GM18502 (cell line): ENCODE results near the gene HM13.
"Not testable (repeated sequence)": the region's sequence is repeated elsewhere in the genome, so short reads cannot be mapped to it uniquely, and the experiment has no call there.

Source experiments
- ATAC-seq: cut with Tn5 transposase; IDR thresholded peaks from one replicate; pipeline ENCODE4 v1.9.1; 2021; ENCODE audit warnings: mild to moderate bottlenecking; ENCODE audit not compliant: unreplicated experiment, poor library complexity

The HM13 gene

DNA sequence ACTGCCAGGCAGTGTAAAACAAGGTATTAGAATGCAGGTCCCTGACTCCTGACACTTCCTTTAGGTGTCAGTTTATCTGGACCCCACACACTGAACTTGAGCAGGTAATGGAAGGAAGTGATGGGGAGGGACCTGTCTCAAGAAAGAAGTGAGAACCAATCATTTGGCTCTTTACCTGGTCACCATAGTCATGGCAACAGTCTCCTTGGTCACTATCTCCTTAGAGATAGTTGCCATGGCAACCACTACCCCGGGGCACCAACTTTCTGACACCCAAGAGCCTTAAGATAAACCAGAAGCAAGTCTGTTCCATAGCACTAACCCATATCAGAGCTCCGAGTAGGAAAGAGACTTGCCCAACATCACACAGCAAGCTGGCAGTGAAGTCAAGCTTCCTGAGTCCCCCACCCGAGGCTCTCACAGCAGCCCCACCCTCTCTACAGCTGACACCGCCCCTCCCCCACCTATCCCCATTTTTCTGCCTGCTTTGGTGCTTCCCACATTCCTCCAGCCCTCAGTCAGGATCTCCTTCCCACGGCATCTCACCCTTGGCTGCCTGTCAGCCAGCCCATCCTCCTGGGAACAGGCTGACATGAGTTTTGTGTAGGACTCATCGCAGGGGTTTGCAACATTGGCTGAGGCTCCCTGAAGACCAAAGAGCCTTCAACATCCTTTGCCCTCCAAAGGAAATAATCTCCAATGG lies 16.3 kb upstream of the HM13 start:
- no peak for ATAC-seq

DNA sequence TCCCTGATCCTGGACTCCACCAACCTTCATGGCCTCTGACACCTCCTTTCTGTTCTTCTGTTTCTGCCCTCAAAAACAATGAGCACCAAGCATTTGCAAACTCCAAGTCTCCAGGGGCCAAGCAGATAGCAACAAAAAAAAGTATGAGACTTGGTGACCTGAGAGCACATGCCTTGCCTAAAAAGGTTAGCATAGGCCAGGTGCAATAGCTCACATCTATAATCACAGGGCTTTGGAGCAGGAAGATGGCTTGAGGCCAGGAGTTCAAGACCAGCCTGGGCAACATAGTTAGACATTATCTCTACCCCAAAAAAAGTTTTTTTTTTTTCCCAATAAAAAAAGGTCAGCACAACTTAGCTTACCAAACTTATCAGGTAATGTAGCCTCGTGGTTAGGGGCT lies 13.7 kb upstream of the HM13 start:
- ATAC-seq: no peak

DNA sequence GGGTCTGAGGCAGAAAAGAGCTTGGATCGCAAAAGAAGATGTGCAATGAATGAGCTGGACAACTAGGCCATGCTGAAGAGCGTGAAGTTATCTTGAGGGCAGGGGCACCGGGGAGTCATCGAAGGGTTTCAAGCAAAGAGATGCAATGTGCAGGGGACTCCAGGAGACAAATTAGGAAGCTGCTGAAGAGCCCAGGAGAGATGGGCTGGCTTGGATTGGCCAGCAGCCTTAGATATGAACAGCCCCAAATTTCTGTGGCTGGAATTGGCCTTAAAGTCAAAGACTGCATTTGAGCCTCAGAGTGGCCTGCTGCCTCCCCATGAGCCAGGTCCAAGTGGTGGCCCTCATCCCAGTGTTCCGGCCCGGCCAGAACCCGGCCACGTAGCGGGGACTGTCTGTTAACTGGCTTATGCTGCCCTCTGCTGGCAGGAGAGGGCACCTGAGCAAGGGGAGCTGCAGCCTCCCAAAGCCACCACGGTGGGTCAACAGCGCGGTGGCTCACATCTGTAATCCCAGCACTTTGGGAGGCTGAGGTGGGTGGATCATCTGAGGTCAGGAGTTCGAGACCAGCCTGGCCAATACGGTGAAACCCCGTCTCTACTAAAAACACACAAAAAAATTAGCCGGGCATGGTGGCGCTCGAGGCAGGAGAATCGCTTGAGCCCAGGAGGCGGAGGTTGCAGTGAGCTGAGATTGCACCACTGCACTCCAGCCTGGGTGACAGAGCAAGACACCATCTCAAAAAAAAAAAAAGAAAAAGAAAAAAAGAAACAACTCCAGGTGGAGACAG lies 11.2 kb upstream of the HM13 start:
- peak; percentile 98 for ATAC-seq

DNA sequence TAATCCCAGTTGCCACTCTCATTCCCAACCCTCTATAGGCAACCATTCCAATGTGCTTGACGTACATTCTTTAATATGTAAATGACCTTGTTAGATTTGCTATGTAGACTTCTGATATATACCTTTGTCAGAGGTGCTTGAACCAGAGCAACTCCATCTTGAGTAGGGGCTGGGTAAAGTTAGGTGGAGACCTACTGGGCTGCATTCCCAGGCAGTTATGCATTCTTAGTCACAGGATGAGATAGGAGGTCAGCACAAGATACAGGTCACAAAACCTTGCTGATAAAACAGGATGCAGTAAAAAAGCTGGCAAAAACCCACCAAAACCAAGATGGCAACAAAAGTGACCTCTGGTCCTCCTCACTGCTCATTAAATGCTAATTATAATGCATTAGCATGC lies 8.3 kb upstream of the HM13 start:
- ATAC-seq: no peak

DNA sequence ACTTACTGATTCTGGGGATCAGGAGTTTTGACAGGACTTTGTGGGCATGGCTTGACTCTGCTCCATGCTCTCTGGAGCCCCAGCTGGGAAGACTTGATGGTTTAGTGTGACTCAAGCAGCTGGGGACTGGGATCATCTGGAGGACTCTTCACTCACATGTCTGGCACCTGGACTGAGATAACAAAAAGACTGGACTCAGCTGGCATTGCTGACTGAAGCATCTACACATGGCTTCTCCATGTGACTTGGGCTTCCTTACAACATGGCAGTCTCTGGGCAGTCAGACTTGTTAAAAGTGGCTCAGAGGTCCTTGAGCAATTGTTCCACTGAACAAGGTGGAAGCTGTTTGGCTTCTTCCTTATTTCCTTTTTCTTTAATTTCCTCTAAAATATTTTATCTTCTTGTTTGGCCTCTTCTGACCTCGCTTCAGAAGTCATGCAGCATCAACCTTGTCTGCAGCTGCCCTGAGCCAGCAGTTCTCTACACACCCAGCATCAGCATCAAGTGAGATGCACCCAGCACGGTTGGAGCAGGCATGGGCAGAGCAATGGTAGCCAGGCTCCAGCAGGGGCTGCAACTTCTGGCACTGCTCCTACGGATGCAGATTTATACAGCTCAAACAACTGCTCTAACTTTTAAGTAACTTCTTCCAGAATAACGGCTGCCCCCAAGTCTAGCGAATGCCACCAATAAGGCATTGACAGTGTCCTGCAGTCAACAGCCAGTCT lies 5.6 kb upstream of the HM13 start:
- no peak for ATAC-seq

DNA sequence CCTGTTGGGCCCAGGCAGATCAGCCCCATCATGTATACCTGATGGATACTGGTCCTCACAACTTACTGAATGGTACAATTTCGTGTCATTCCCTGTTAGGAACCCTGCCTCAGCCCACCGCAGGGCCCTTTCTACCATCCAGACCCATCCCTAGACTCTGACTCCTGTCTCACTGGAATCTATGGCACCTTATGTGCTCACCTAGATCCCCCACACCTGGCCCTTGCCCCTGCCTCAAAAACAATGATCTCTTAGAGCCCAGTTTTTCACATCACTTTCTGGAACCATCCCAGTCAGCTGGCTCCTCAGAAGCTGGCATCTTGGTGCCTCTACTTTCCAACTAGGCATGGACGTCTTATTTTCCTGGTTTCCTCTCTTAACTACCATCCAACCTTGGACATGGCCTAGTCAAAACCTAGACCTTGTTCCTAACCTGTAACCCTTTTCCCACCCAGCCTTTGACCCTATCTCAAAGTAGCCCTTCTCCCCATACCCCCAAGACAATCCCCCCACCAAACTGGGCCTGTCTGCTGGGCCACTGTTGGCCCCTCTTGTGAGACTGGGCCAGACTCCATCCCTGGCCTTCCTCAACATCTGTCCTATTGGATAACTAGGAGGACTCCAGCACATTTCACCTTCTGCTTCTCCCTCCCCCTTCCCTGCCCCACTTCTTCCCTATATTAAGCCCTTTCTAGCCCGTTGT lies 981 bp downstream of the HM13 start:
- ATAC-seq: peak; percentile 4

DNA sequence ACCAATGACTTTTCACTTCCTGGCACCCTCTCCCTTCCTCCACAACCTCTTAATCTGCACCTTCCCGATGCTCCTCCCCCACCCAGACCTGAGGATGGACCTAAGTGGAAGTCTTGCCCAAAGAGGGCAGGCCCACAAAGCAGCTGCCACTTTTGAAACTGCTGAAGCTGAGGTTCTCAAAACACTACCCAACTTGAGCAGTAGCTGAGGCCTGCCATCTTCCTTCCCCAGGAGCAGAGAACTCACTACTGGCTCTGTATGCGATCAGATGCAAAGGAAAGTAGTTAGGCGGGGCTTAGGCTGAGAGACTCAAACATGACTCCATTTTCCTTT lies 1.5 kb downstream of the HM13 start:
- ATAC-seq: no peak

DNA sequence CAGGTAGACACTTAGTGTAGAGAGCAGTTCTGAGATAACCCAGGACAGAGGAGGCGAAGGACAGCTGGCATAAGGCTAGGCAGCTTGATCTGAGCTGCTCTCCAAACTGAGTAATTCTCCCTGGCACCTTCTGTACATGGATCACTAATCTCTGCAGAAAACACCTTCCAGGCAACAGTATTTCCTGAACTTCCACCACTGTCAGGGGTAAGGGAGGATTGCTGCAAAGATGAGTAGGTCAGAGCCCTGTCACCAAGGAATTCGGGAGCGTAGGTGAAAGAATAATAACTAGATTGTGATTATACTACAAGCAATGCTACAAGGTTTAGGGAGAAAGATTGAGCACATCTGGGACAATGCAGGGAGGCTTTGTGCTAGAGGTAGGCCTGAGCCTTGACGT lies 1.9 kb downstream of the HM13 start:
- ATAC-seq: no peak

DNA sequence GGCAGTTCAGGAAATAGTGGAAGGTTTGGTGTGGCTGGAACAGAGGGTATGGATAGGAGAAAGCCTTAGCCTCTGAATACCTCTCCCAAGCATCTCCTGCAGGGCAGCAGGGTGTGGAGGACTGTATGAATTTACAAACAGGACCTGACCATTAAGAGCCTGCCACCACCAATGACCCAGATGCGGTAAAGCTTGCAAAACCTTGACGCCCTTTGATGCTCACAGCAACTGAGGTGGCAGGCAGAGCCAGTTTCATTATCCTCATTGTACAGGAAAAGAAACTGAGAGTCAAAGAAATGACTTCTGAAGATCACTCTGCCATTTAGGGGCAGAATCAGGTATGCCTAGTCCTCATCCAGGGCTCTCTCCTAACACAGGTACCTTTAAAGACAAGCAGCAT lies 2.4 kb downstream of the HM13 start:
- ATAC-seq: no peak

DNA sequence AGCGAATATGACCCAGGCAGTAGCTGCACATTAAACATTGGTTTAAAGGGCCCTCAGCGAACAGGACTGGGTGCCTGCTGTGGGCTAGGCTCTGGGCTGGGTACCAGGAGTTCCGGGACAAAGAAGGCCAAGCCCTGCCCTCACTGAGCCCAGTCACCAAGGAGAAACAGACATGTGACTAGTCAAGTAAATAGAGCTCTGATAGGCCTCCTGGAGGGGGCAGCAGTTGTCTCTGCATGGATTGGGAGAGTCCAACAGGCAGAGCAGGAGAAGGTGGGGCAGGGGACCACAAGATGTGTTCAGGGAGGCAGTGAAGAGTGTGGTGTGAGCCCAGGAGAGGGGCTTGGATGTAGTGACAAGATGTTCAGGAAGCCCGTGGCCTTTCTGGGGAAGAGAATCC lies 3.1 kb downstream of the HM13 start:
- ATAC-seq: no peak

DNA sequence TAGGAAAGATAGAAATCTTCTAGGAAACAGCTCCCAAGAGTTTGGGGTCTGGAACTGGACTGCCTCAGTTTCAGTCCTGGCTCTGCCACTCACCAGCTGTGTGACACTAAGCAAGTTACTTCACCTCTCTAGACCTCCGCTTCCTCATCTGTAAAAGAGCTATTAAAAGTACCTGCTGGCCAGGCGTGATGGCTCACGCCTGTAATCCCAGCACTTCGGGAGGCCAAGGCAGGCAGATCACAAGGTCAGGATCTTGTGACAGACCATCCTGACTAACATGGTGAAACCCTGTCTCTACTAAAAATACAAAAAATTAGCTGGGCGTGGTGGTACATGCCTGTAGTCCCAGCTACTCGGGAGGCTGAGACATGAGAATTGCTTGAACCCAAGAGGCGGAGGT lies 7.0 kb downstream of the HM13 start:
- not testable (repeated sequence) for ATAC-seq

DNA sequence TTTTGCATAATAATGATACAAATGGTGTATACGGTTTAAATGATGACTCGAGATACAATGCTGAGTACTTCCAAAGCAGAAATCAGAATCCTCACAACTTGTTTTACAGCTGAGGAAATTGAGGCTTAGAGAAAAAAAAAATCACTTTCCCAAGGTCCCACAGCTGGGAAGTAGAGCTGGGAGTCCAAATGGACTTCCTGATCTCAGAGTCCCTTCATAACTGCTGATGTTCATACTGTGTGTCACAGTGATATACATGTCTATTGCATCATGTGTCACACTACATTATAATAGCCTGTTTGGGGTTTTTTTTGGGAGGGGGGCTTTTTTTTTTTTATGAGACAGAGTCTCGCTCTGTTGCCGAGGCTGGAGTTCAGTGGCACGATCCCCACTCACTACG lies 8.5 kb downstream of the HM13 start:
- no peak for ATAC-seq

DNA sequence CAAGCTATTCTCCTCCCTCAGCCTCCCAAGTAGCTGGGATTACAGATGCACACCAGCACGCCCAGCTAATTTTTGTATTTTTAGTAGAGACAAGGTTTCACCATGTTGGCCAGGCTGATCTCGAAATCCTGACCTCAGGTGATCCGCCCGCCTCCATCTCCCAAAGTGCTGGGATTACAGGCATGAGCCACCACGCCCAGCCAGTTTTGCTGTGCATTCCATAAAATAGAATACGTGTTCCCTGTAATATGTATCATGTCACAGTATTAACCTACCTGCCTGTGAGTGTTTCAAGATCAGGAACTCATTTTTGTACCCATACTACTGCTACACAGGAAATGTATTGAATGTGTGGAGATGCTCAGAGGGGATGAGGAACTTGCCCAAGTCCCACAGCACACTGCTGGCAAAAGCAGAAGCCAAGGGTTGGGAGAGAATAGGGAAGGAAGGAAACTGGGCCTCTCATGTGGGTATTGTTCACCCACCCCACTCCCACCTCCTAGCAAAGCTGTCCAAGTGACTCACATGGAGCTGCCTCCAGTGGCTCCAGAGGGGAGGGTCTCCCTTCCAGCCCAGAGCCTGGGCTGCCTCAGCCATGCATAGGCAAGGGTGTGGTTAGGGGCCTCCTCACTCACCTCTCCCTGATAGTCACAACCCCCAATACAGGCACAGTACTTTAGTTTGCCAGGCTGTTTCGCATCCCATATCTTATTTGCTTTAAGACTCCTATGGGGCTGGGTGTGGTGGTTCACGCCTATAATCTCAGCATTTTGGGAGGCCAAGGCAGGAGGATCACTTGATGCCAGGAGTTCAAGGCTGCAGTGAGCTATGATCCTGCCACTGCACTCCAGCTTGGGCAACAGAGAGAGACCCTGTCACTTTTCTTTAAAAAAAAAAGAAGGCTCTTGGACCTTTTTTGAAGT lies 9.4 kb downstream of the HM13 start:
- no peak for ATAC-seq

DNA sequence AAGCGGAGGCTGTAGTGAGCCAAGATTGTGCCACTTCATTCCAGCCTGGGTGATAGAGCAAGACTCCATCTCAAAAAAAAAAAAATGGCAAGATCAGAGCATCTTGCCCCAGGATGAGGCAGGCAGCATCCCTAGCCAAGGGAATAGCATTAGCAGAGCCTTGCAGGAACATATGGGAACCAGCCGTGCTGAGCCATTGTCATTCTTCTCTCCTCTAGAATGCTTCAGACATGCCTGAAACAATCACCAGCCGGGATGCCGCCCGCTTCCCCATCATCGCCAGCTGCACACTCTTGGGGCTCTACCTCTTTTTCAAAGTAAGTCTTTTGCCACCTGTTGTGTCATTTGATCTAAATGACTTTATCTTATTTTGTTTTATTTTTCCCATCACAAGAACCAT lies 13.0 kb downstream of the HM13 start:
- no peak for ATAC-seq

DNA sequence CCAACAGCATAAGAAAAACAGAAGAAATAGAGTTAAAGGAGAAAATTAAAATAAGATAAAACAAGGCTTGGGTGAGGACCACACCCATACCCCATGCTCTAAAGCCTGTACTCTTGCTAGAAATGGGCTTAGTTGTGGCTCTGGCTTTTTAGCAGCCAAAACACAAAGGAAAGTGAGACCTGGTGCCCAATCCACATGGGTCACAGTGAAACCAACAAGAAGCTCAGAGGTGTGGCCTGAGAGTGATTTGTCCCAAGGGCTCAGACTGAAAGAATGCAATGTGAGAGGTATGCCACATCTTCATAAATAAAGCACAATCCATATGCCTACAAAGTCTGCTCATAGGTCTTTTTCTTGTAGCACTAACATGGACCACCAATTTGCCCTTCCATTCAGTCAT lies 21.1 kb downstream of the HM13 start:
- ATAC-seq: no peak

DNA sequence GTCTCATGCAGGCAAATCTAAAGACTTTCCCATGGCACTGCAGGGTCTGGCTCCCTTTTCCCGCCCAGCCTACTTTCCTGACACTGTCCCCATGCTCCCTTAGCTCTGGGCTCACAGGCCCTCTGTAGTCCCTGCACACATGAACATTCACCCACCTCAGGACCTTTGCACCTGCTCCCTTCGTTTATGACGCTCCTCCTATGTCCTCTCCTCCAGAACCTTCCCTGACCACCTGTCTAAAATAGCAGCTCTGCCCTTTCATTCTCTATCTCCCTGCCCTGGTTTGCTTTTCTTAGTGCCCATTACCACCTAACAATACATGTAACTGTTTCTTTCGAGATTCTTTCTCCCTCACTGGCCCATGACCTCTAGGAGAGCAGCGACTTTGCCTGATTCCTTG lies 22.3 kb downstream of the HM13 start:
- no peak for ATAC-seq

DNA sequence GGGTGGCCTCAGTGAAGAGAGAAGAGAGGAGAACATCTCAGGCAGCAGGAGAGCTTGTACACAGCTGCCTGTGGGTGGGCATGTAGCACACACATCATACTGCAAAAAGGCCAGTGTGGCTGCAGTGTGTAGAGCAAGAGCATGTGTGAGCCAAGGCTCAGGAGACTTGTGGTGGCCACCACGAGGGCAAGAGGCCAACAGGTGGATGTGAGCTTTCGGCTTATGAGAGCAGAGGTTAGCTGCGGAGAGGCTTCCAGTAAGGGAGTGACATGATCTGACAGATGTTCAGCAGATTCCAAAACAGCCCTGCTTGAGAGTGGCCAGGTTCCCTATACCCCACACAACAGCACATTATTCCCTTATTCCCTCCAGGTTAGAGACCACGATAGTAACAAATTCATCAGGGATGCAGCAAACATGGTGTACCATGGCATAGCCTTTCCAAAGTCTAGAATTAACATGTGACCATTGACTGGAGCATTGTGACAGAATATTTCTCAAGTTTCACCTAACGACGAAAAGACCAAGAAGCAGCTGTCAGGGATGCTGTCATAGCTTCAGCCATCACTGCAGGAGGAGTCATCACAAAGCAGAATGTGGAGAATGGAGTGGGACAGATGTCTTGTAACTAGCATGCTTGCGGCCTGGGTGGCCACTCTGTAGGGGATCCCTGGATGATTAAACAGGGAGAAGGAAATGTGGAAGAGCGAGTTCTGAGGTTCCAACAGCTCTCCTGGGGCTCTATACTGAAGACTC lies 23.1 kb downstream of the HM13 start:
- no peak for ATAC-seq

DNA sequence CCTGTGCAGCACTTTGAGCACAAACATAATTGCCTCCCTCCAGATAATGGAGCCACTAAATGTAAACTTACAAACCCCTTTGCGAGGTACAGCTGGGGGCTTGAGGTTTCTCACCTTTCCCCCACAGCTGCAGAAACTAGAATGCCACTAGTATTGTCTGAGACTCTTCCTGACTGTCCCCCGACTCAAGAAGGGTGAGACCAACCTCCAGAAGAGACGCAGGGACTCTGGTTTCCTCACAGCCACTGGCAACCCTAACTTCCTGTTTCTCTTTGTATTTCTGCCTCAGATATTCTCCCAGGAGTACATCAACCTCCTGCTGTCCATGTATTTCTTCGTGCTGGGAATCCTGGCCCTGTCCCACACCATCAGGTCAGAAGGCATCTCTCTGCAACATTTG lies 23.6 kb downstream of the HM13 start:
- no peak for ATAC-seq

DNA sequence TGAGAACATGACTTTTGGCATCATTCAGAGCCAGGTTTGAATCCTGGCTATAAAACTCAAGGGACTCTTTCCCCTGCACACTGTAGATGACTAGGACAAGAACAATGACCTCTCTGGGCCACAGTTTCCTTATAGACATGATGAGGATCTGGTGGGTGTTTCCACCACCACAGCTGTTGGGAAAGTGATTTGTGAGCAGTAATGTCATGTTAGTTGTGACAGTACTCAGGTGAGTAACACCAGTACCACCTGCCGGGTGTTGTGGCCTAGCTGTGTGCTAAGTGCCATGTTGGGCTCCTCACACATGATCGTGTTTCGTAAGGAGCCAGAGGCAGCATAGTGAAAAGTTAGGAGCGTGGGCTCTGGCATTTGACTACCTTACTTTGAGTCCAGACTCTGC lies 24.1 kb downstream of the HM13 start:
- no peak for ATAC-seq
